GM21786 (cell line): ENCODE measurements around the gene CLDN24.
"Not testable (repeated sequence)": the region's sequence is repeated elsewhere in the genome, so short reads cannot be mapped to it uniquely, and the experiment has no call there.

Experiments
- ATAC-seq: cut with Tn5 transposase; IDR thresholded peaks from one replicate; pipeline ENCODE4 v1.9.1; 2021; ENCODE audit not compliant: unreplicated experiment

CLDN24 gene

DNA sequence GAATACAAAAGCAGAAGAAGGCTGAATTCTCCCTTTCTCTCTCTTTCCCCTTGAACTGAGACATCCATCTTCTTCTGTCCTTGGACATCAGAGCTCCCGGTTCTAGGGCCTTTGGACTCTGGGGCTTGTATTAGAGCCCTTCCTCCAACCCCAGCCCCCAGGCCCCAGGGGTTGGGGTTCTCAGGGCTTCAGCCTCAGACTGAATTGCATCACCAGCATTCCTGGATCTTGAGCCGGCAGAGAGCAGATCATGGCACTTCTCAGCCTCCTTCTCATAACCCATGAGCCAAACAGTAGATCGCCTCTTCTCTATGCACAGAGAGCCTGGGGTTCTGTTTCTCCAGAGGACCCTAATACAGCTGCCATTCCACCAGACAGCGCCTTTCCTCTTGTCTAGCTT lies 25.3 kb upstream of the CLDN24 start:
- ATAC-seq, result no peak

DNA sequence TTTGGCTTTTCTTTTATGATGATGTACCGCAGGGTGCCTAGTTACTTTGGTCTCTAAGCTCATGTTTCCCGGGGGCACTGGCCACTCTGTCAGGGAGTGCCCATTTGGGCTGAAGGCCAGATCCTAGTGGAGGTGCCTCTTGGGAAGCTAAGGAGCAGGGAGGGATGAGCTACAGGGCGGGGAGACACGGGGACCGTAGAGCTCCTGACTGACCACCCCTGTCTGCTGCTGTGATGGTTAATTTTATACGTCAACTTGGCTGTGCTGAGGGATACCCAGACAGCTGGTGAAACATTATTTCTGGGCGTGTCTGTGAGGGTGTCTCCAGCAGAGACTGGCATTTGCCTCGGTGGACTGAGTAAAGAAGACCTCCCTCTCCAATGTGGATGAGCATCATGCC lies 24.9 kb upstream of the CLDN24 start:
- no peak for ATAC-seq

- no peak for ATAC-seq
Observed at GRCh38 chr4:183345261-183345660, 23.0 kb upstream of the CLDN24 start.

DNA sequence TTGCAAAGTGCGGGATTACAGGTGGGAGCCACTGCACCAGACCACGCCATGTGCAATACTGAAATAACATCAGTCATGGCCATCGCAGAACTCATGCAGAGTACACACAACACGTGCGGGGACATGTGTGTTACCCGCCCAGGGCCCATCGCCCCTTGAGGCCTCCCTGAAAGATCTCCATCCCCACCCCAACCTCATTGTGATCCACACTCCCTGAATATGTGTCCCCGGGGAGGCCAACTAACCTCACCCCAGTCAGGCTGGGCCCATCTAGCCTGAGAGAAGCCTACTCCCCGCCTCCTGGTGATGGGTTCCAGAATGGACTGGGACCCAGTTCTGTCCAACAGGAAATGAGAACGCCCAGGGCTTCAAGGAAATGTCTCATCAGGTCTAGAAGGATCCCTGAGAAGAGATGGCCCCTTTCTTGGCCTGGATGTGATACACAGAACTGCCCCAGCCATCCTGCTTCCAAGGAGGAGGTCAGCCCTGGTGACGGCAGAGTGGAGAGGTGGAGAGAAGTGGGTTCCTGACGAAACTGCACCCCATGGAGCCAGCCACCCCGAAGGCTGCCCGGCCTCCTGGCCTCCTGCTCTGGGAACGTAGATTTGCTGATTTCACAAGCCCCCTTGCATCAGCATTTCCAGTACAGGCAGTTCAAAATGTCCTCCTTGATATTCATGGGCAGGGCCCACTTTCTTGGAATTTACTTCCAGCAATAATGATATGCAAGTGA lies 22.5 kb upstream of the CLDN24 start:
- ATAC-seq, result no peak

GRCh38 chr4:183343730-183344129 lies 21.5 kb upstream of the CLDN24 start:
- no peak for ATAC-seq

DNA sequence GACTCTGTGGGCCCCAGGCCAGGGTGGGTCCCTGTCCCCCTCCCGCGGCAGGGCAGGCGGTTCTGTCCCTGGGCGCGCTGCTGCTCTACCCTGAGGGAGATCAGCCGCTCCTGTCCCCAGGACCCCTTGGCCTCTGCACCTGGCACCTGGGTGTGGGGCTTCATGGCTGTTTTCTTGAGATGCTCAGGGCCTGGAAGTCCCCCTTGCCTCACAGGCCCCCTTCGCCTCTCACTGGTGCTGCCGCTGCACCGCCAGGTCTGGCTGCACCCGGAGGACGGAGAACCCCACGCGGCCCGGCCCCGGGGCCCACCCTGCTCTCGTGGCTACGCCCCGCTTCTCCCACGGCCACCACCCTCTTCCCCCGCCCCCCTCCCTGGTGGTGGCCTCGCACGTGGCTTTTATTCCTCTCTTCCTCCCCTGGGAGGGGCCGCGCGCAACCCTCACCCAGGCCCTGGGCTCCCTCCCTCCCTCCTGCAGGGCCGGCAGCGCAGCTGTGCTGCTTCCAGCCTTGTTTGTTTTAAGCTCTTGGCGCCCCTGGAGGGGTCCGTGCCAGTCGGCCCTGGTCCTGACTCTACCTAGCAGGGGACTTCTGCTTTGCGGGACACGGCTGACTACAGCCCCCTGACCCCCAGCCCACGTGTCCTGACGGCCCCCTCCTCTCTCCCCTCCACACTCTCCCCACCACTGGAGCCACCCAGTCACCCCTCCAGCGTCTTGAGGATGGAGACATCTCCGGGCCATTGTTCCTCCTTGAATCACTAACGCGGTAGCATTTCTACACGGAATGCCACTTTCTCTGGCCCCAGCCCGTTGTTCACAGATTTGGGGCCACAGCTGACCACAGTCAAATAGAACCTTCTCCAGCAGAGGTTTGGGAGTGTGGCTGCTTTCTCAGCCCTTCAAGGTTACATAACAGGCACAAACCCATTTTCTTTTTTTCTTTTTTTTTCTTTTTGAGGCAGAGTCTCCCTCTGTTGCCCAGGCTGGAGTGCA lies 20.6 kb upstream of the CLDN24 start:
- ATAC-seq, result no peak

- ATAC-seq, result no peak
Observed at GRCh38 chr4:183337833-183338232, 15.6 kb upstream of the CLDN24 start.

DNA sequence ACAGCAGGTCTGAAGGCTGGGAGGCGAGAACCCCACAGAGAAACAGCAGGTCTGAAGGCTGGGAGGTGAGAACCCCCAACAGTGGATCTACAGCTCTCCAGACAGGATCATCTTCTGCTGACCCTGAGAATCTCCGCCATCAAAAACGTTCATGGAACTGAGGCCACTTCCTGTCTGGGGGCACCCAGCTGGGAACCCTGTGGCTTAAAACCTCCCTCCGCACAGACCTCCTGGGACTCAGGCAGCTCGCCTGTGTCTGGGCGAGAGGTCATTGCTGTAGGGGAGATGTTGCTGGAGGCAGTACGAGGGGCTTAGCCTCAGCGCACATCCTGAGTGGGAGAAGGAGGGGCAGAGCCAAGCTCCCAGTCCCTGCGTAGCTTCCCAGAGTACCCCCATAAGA lies 15.1 kb upstream of the CLDN24 start:
- no peak for ATAC-seq

- no peak for ATAC-seq
Observed at GRCh38 chr4:183335369-183335940, 13.2 kb upstream of the CLDN24 start.

DNA sequence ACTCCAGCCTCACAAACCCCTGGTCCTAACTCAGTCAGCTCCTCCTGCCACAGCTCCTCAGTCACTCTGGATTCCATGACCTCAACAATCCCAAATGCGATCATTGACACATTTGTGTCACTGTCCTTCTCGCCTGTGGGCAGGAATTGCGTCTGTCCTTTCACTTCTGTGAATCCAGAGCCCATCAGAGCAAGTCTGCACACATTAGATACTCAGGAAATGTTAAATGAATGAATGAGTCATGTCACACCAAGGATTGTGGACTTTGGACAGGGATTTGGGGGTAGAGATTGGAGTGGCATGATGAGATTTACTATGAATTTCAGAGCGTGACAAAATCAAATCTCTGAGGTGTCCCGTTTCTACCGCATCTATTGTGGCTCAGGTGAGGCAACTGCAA lies 11.8 kb upstream of the CLDN24 start:
- no peak for ATAC-seq

DNA sequence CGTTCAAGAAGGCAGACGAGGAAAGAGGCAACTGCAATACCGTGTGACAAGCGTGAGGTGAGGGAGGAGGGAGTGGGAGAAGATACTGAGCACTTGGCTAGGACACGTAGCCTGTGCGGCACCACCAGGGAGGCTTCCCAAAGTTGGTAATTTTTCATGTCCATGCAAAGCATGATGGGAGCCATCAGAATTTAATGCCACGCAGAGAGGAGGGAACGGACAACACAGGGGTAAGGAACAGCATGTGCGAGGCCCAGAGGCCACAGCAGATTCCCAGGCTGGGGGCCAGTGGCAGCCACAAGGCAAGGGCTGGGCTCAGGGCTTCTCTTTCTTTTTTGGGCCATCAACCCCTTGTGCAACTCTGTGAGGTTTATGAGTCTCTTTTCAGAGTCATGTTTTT lies 11.0 kb upstream of the CLDN24 start:
- ATAC-seq, result no peak

DNA sequence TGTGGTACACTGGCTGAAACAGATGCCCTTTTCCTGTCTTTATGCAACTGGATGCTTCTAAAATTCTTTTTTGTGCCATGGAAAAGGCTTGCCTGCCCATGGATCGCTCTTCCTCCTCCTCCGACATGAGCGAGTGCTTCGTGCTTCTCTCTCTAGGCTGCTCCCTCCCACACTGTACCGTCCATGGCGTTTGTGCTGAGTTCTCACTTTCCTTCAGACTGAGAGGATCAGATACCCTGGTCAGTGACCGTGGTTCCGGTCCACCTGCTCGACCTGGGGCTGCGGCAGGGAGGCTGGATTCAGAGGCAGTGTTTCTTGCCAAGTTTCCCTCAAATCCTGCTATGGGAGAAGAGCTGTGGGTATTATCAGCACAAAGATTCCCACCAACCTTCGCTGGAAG lies 10.2 kb upstream of the CLDN24 start:
- ATAC-seq, result no peak

GRCh38 chr4:183330841-183331240 lies 8.6 kb upstream of the CLDN24 start:
- no peak for ATAC-seq

DNA sequence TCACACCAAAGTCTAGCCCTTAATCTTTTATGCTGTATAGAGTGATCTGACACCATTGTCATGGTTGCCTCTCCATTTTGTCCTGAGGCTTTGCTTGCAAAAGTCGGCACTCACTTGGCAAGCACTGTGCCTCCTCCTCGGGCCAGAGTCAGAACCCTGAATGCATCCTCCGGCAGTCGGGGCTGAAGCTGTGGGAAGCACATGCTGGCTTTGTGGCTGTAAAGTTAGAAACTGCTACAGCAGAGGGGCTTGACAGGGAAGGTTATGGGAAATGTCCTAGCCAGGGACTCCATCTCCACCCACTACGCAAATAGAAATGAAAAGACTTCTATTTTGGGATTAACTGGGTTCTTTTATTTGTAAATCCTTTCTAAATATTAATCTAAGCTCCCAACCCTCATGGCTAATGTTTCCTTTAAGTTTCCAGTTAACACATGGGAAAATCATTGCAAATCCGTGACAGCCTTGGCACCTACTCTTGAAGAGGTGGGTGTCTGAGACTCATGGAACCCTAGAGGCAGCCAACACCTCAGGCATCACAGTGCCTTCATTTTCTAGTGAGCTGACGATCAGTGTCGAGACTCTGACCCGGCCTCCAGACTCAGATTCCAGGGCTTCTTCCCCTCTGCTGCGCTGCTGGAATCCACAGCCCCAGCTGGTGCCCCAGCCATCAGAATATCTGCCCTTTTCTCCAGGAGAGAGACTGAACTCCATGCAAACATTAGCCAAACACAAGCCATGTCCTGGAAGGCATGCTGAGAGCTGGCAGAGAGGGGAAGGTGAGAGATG lies 7.9 kb upstream of the CLDN24 start:
- ATAC-seq, result no peak

GRCh38 chr4:183329244-183329643 lies 7.0 kb upstream of the CLDN24 start:
- ATAC-seq, result no peak

GRCh38 chr4:183328832-183329231 lies 6.6 kb upstream of the CLDN24 start:
- ATAC-seq, result no peak

DNA sequence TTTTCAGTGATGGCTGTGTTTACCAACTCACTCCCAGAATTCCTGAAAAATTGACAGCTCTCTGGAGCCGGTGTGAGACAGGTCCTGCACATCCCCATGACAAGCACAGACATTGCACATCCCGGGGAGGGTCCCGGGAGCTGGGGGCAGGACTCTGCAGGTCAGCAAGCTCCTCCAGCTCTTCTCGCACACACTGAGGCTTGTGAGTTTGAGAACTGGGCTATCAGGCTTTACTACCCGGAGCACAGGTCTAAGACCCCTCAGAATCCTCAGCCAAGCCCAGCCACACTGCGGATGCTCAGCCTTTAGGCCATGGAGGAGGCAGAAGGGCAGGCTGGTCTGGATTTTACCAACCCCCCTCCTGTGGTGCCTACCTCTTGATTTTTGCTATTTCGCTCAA lies 5.6 kb upstream of the CLDN24 start:
- no peak for ATAC-seq

- ATAC-seq, result no peak
Observed at GRCh38 chr4:183326853-183327252, 4.6 kb upstream of the CLDN24 start.

GRCh38 chr4:183326387-183326786 lies 4.2 kb upstream of the CLDN24 start:
- not testable (repeated sequence) for ATAC-seq

DNA sequence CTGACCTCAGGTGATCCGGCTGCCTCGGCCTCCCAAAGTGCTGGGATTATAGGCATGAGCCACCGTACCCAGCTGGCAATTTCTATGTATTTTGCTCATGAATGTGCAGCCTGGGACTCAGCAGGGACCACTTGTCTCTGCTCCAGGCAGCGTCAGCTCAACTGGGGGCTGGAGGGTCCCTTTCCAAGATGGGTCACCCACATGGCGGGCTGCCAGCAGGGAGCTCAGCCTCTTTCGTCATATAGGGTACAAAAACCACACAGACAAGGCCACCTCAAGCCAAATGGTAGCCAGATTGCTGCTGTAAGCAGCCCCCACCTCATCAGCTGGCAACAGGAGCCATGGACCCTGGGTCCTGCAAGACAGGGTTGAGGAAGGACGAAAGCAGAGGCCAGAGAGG lies 2.4 kb upstream of the CLDN24 start:
- no peak for ATAC-seq

DNA sequence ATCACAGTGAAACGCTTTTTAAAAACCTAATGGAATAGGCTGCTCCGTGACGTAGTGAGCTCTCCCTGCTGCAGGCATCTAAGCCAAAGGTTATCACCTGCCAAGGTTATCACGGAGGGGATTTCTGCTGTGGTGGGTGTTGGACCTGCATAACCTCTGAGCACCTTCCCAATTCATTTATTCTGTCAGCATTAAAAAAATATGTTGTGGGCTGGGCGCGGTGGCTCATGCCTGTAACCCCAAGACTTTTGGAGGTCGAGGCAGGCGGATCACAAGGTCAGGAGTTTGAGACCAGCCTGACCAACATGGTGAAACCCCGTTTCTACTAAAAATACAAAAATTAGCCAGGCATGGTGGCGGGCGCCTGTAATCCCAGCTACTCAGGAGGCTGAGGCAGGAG lies 1.8 kb upstream of the CLDN24 start:
- not testable (repeated sequence) for ATAC-seq
